T-helper 2 cell (primary cell): ENCODE measurements around the gene DOK3.
A peak's percentile ranks its signal among the peaks of the same experiment; 100 is the strongest.

Source experiments
- DNase-seq, 5 experiments: peaks; one replicate each; pipeline versions ENCODE4 v3.0.0 to v3.0.0-alpha.2; 2012 to 2022

DOK3 gene

DNA sequence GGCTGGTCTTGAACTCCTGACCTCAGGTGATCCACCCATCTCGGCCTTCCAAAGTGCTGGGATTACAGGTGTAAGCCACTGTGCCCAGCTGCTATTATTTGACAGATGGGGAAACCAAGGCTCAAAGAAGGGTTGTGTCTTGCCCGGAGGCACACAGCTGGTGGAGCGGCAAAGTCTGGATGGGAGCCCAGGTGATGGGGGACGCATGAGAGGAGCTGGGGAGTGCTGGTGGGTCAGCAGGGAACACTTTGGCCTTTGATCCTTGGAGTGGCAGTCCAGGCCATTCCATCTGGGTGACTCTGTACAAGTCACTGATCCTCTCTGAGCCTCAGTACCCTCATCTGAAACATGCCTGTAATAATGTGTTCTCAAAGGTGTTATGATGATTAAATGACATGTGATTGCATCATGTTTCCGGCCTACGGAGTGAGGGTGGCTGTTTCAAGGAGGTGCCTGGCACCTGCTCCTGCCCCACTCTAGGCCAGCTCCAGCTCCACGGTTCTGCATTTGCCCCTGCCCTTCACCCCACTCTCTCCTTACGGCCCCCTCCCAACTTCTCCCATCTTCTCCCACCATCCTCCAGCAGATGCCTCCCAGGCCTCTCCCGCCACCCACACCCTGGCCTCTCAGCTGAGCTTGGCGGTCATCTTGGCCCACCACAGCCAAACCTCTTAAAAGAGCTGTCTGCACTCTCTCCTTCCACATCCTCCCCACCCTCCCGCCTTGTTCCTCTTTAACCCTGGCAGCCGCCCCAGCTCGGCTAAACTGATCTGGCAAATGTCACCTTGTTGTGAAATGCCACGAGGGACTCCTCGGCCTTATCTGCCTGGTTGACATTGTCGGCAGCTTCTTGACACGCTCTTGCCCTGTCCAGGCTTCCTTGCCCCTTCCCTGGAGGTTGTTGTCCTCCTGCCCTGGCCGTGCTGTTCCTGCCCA, 30.6 kb downstream of the DOK3 start:
- DNase-seq, result peak in 1 of 5 experiments; percentile 41

DNA sequence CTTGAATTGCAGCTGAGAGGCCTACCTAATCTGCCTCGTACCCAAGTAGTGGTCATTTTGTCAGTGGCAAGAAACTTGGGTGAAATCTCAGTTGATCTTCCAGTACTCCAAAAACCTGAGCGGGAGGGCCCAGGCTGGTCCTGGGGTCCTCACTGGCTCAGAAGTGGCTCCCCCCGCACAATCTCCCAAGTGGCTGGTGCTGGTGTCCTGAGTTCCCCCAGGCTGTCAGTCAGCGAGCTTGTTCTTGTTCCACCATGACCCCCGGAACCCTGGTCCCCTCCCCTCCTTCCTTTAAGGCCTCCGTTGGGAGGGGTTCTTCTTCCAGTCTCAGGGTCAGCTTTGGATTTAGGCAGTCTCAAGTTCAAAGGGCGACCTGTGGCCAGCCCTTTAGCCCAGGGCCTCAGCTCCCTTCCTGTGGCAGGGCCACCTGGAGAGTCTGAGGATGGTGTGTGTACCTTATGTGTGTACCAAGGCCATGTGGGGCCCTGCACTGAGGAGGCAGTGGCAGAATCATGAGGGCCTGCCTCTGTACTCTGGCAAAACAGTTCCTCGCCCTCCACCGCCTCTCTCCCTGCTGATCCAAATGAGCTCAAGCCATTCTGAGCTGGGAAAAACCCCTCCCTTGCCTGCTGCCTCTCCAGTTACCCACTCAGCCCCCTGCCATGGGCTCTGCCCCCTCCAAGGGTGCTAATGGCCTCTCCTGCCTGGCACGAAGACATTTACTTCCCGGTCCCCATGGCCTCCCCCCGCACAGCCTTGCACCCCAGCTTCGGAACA, 31.7 kb downstream of the DOK3 start:
- no peak for DNase-seq

DNA sequence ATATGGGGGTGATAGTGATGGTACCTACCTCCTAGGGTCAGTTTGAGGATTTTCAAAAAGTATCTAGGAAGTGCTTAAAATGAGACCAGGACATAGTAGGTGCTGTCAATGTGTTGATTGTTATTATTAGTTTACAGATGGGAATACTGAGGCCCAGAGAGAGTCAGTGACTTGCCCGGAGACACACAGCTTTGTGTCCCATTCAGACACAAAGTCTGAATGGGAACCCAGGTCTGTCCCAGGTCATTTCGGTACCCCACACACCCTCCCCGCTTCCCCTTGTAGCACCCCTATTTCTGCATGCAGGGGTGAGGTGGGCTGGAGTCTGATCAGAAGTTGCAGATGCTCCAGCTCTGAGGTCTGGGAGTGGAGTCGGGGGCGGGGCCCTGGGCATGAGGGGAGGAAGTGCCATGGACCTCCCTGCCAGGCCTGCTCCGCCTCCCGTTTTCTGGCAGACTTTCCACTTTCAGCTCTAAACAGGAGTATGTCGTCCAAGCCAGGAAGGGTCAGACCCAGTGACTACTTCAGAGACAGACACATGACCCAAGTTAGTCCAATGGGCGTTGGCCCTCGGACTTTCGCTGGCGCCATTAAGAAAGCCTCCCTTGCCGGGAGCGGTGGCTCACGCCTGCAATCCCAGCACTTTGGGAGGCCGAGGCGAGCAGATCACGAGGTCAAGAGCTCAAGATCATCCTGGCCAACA, 32.9 kb downstream of the DOK3 start:
- DNase-seq, result no peak

DNA sequence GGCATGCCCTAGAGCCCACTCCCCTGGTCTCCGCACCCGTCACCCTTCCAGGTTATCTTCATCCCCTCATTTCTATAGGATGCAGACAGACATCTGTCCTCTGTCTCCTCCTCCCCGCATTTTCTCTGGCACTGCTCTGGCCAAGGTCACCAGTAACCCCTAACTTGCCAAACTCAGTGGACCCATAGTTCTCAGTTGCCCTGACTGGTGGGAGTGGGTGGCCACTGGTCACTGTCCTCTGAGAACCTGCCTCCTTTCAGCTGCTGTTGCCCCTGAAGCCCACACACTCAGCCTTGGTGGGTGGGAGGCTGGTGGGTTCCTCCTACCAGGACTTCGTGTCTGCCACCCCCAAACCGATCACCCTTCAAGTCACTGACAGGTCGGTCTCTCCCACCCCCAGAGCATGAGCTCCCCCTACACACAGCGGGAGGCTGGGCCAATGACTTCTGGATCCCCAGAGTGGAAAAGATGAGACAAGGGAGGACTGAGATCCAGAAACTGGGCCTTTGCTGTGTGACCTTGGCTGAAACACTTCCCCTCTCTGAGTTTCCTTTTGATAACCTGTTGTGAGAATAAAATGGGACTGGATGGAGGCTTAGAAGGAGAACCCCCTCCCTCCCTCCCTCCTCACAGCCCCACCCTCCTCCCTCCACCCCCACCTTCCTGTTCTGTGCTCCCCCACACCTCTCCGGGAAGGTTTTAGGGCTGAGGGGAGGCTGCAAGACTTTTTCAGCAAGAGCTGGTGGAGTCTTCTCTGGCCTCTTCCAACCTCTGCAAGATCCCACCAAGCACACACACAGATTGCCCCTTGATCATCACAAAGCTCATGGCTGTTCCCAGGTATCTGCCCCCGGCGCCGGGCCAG, 33.8 kb downstream of the DOK3 start:
- DNase-seq, result no peak

DNA sequence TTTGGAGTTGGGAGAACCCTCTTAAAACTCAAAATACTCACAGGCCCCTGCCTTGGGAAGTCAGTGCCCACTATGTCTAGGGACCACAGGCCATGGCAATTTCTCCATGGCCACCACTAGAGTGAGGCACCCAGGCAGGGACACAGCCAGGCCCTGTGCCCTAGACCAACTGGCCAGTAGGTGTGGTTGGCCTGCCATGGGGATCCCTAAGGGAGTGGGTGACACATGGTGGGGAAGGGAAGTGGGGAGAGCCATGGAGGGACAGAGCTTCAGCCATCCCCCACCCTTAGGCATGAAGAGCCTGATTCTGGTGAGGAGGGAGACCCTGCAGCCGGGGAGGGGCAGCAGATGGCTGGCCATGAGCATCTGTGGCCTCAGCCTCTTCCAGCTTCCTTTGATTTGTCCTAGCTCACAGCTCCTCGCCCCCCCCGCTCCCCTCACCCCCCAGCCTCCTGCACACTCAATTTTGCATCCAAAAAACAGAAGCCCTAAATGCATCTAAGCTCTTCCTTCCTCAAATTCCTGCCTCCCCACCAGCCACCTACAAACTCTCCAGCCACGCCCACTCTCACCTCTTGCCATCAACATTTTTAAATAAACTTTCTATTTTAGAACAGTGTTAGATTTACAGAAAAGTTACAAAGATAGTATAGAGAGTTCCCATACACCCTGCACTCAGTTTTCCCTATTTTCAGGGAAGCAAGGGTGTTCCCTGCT, 34.6 kb downstream of the DOK3 start:
- DNase-seq, result no peak

DNA sequence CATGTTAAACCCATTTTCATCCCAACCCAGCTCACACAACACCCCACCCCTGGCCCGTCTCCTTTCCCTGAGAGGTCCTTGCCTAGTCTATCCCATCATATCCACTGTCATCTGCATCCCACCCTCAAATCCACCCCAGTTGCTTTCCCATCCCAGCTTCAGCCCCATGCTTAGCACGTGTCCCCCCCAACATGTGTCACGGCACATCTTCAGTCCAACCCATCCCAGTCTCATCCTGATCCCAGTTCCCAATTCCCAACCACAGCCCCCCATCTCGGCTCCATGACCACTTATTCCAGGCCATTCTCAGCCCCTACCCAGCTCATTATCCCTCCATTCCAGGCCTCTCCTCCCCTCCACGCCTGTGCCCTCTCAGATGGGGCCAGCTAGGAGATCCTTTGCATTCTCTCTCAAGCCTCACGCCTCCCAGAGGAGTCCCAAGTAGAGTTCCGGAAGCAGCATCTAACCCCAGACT, 35.6 kb downstream of the DOK3 start:
- DNase-seq, result no peak

DNA sequence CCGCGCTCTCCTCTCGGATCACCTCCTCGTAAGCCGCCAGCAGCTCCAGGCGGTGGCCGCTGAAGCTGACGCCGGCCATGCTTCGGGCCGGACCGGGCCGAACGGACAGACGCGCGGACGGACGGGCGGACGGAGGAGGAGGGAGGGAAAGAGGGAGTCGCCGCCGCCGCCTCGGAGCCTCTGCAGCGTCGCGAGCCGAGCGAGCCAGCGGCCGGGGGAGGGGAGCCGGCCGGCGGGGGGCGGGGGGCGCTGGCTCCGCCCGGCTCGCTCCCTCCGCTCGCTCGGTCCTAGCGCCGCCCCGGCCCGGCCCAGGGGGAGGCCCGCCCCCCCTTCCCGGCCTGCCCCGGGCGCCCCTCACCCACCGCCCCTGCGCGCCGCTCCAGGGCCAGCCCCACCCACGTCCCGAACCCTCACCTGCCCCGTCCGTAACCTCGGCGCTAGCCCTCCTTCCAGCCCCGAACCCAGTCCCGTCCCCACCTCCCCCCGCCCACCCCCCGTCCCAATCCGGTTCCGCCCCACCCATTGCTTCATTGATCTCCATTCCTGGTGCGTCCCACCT, 36.1 kb downstream of the DOK3 start, which contains the start of gene DBN1:
Gene DBN1, minus strand, starts transcription at position 192 of the 559 bp plus-strand sequence. Its CDS starts 113 bp downstream, at position 79.
- DNase-seq, result no peak

DNA sequence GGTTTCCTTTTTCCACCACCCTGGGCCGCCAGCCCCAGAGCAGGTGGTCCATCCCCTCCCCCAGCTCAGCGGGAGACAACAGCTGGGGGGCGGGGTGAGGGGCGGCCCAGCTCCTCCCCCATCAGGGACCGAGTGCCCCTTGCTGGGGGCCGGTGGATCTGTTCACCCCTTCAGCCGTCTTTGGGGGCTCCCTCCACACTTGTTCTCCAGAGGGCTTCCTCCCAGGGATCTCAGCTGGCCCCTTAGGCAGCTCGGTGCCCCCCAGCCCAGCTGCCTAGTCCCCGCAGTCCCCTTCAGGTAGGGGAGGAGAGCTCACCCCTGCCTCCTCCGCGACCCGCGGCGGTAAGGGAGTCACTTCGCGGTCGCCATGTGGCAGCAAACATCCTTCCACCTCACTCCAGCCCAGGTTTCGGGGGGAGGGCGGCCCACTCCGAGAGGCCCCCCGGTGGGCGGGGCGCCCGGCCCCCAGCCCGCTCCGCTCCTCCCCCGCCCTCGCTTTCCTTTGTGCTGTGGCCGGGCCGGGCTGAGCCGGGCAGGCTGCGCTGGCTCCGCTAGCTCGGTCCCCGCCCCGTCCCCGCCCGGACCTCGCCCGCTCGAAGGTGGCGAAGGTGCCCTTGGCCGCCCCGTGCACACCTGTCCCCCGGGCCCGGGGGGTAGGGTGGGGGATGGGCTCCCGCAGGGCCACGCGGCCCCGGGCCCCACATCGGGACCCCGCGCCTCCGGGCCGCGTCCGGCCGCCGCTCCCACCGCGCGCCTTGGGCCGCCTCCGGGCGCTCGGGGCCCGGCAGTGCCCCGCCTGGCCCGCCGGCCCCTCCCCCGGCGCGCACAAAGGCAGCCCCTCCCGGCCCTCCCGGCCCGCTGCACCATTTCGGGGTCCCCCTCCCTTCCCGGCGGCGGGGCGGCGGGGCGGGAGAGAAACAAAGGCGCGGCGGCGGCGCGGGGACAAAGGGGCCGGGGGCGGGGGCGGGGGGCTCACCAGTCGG, 36.9 kb downstream of the DOK3 start:
- peak in 3 of 5 experiments; percentile 17 to 70 (median 52) for DNase-seq

DNA sequence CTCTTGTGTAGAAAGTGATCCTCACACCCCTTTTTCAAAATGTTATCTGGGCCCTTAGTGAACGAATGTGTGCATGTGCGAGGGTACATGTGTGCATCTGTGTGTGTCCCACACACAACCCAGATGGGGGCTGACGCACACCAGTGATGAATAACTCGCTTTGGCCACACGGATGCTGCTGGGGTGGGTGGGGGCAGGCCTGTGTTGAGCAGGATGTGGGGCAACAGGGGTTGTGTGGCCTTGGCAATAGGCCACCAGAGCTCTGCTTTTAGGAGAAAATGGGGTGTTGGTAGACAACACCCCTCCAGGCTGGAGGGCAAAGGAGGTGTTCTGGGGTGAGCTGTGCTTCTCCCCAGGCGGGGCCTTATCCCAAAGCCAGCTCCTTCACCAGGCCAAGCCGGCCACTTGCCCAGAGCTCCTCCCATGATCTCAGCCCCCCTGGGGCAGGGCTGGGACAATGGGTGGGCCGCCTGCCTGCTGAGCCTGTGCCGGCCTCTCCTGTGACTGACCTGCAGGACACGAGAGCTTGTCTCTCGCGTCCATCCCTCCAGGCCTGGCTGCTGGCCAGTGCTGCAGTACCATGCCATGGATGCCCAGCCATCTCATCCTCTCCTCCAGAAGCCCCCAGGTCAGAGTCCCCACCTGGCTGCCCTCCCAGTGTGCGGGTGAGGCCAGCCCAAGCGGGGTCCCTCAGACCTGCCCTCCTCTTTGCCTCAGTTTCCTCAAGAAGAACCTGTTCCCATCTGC, 37.8 kb downstream of the DOK3 start:
- peak in 1 of 5 experiments; percentile 66 for DNase-seq

DNA sequence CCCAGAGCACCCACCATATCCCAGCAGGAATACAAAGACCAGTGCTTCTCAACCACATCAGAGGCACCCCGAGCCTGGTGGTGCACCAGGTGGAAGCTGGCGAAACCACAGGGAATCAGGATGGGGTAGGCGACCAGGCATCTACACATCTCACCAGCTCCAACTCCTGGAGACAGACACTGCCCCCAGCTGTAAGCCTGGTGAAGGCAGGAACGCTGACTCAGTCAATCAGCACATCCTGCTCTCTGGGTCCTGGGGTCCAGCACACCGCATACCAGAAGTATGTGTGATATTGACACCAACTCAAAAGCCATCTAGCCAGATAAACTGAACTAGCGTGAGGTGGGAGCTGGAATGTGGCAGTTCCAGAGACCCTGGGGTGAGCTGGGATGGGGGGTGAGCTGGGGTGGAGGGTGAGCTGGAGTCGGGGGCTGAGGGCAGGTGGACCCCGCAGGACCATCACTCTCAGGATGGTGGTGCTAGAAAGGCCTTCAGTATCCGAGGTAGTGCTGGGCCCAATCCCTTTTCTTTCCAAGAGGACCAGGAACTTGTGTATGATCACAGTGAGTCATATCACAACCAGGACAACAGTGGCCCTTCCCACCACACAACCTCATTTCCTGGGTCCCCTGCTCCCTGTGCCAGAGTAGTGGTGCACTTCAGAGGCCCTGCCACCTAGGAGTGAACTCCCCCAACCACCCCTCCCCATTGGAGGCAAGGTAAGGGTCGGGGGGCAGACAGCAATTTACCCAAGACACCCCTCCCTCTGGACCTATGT, 38.7 kb downstream of the DOK3 start:
- no peak for DNase-seq

DNA sequence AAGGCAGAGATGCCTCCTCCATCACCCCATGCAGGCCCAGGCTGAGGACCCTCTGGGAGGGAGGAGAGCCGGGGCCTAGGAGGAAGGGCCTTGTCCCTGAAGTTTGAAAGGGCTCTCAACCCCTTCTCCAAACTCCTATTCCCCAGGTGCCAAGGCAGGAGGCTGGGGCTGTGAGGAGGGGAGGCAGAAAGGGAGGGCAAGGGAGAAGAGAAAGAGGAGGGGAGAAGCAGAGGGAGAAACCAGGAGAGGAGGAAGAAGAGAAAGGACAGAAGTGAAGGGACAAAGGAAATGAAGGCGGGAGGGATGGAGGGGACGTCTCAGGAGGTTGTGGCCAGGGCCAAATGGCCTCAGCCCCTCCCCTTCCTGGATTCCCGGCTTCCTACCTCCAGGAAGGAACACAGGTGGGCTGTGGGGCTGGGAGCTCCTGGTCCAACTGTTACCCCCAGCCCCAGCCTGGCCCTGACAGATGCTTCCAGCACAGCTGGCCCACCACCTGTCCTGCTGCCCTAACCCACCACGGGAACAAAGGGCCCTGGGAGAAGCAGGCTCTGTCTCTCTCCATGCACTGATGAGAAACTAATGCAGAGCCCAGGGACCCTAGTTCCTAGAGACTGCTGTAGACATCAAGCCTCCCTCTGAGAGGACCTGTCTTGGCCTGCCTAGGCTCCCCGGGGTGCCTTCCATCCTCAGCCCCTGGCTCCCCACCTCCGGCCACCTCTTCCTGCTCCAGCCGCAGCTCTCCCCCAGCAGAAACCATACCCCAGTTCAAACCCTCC, 39.7 kb downstream of the DOK3 start:
- no peak for DNase-seq

DNA sequence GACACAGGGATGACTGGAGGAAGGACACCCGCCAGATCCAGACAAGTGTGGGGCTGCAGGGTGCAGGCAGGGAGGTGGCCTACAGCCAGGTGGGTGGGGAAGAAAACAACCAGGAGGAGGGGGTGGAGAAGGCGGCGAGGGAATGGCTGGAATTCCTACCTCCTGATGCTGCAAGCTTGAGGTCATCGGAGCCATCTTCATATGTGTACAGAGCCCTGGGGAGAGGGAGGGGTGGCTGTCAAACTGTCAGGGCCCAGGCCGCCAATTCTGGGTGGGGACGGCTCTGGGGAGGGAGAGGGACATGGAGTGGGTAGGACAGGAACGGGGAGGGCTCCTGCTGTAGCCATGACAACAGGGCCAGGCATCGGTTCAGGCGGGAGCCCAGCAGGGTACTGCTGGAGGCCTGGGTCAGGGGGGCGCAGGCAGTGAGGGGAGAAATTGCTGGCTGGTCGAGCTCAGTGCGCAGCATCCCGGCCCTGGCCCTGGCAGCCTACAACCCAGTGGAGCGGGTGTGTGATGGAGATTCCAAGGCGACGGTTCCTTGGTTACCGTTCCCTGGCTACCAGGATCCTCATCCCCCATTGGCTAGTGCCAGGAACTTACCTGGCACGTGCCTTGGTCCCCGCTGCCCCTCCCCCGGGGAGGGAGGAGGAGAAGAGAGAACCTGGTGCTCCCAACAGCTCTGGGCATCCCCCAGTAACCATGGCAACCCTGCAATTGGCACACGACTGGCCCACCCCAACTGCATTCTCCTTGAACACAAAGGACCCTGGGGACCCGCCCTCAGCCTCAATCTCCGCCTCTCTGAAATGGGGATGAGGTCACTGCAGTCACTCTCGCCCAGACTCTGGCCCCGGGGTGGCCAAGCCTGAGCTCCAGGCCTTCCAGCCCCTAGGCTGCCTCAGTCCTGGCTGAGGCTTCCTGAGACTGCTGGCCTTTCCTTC, 40.7 kb downstream of the DOK3 start:
- no peak for DNase-seq

DNA sequence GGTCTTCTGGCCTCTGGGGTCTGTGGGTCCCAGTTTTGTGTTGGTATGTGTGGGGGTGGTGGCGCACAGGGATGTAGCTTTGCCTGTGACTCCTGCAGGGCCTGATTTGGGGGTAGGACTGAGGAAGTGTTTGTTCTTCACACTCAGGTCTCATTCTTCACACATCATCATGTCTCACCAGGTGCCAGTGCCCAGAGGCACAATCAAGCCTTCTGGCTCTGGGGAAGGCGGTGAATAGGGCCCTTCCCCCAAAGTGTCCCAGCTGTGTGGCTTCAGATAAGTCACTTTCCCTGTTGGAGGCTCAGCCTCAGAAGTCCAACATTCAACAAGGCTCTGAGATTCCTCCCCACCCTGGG, 41.3 kb downstream of the DOK3 start:
- no peak for DNase-seq

DNA sequence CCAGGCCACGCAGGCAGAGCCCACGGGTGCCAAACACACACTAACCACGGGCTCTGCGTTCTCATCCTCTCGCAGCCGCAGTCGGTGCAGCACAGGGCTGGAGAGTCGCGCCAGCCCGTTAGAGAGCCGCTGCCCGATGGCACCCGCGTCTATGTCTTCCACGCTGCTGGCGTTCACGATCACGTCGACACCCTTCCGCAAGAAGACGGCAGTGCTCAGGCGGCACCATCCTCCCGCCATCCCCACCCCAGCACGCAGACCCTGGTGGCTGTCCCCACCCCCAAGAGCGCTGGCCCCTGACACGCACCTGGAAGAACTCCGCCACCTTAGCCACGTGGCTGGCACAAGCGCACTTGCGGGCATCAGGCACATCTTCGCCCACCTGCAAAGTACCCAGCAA, 42.2 kb downstream of the DOK3 start:
- no peak for DNase-seq

DNA sequence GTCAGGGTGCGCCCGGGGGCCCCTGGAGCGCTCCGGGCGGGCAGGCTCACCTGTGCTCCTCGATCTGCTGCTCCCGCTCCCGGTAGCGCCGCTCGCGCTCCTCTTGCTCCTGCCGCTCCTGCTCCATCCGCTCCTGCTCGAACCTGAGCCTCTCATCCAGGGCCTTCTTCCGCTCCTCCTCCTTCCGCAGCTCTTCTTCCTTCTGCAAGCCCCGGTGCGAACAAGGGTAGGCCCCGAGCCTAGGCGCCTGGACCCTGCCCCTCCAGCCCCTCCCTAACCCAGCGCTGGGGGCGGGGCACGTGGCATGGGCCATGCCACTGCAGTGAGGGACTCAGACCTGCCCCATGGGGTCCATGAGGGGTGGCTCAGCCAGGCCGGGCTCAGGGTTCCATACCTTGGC, 42.8 kb downstream of the DOK3 start:
- DNase-seq, result no peak

DNA sequence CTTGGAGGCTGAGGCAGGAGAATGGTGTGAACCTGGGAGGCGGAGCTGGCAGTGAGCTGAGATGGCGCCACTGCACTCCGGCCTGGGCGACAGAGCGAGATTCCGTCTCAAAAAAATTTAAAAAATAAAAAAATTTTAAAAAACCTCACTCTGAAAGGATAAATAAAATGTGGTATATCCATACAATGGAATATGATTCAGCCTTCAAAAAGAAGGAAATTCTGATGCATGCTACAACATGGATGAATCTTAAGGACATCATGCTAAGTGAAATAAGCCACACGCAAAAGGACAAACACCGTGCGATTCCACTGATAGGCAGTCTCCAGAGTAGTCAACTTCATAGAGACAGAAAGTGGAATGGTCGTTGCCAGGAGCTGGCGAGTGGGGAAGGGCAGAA, 44.6 kb downstream of the DOK3 start:
- DNase-seq, result no peak
